ENCODE results near the gene SPACA4. TPM values are rescaled to one million over a fixed set of nuclear protein-coding genes. Genes with fewer than 3 reads are reported as not detected.
"Not testable (repeated sequence)": the region's sequence is repeated elsewhere in the genome, so short reads cannot be mapped to it uniquely, and the experiment has no call there.

Gene SPACA4
- total RNA-seq, 1 experiment from 2014 or later: not detected

GRCh38 chr19:48630296-48631063 lies 23.9 kb downstream of the SPACA4 start (continued):
- TF ChIP-seq AR (CRISPR knock-in tag; IDR thresholded peaks at IDR 0.05): peak; percentile 76; the same call in 1 of the 2 replicates

DNA sequence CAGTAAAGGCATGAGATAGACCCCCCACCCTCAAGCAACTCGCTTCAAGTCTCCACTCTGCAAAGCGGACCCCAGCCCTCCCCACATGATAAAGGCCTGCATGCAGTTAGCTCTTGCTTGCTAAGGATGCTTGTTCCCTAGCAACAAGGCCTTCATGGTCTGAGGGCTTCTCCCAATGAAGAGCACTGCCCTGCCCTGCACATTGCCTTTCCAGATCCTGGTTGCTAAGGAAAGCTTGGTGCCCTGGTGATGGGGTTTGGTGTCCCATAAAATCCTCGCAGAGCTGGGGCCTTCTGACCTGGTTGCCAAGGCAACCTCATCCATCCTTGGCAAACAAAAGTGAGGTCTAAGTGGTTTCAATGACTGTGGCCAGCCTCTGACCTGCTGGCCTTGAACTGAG lies 24.7 kb downstream of the SPACA4 start:
- ChIA-PET CTCF (interaction anchor here (0.6 to 3.0 kb wide), 13 partner anchors 9 to 362 kb away, joined by 3 to 20 read pairs (median 6); partner anchors contain the start of genes CA11, FAM83E, RPL18 and RUVBL2), POLR2A (interaction anchor here (0.7 to 3.4 kb wide), 10 partner anchors 8 to 363 kb away, joined by 3 to 23 read pairs (median 6); partner anchors contain the start of genes CA11, FAM83E, RPL18 and RUVBL2)
- no peaks in the 10 kb centered on the region for H3K9me3 Mint-ChIP-seq
- no peak overlapping the region for H3K27ac Mint-ChIP-seq
- H3K4me3 Mint-ChIP-seq: peak overlapping the region; percentile 71
- H3K36me3 Mint-ChIP-seq: no peaks in the 10 kb centered on the region
- DNase-seq (ENCODE audit: low spot score) (no peak), ATAC-seq (no peak)
- H3K27me3 Mint-ChIP-seq (ENCODE audit: low read depth): peaks cover 4% of the 10 kb centered on the region
- TF ChIP-seq ESRRA (CRISPR knock-in tag; IDR thresholded peaks at IDR 0.05; ENCODE audit: borderline replicate concordance) (no peak), NFATC4 (CRISPR knock-in tag; IDR thresholded peaks at IDR 0.05) (no peak), E2F4 (CRISPR knock-in tag; IDR thresholded peaks at IDR 0.05; ENCODE audit: borderline replicate concordance, low read depth) (no peak), EMX1 (CRISPR knock-in tag; IDR thresholded peaks at IDR 0.05) (no peak), GRHL2 (CRISPR knock-in tag; IDR thresholded peaks at IDR 0.05; ENCODE audit: insufficient replicate concordance, severe bottlenecking) (no peak), ZNF425 (CRISPR knock-in tag; conservative IDR thresholded peaks at IDR 0.05) (no peak), ZMAT4 (CRISPR knock-in tag; IDR thresholded peaks at IDR 0.05) (no peak), ZNF263 (CRISPR knock-in tag; IDR thresholded peaks at IDR 0.05; ENCODE audit: low read depth) (no peak), SP1 (CRISPR knock-in tag; conservative IDR thresholded peaks at IDR 0.05) (no peak), GABPB1 (CRISPR knock-in tag; IDR thresholded peaks at IDR 0.05) (no peak), TEAD4 (CRISPR knock-in tag; IDR thresholded peaks at IDR 0.05) (no peak), NFYB (CRISPR knock-in tag; conservative IDR thresholded peaks at IDR 0.05; ENCODE audit: low read depth) (no peak), OVOL2 (CRISPR knock-in tag; IDR thresholded peaks at IDR 0.05; ENCODE audit: borderline replicate concordance) (no peak), SOX15 (CRISPR knock-in tag; IDR thresholded peaks at IDR 0.05) (no peak), NFE2L1 (CRISPR knock-in tag; IDR thresholded peaks at IDR 0.05) (no peak)
- TF ChIP-seq, protein P1, sequence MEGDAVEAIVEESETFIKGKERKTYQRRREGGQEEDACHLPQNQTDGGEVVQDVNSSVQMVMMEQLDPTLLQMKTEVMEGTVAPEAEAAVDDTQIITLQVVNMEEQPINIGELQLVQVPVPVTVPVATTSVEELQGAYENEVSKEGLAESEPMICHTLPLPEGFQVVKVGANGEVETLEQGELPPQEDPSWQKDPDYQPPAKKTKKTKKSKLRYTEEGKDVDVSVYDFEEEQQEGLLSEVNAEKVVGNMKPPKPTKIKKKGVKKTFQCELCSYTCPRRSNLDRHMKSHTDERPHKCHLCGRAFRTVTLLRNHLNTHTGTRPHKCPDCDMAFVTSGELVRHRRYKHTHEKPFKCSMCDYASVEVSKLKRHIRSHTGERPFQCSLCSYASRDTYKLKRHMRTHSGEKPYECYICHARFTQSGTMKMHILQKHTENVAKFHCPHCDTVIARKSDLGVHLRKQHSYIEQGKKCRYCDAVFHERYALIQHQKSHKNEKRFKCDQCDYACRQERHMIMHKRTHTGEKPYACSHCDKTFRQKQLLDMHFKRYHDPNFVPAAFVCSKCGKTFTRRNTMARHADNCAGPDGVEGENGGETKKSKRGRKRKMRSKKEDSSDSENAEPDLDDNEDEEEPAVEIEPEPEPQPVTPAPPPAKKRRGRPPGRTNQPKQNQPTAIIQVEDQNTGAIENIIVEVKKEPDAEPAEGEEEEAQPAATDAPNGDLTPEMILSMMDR (IDR thresholded peaks at IDR 0.05): no peak
- peaks cover 34% of the 10 kb centered on the region for H3K4me1 Mint-ChIP-seq

GRCh38 chr19:48632286-48632685 lies 25.7 kb downstream of the SPACA4 start:
- ATAC-seq; H3K27ac Mint-ChIP-seq; H3K9me3 Mint-ChIP-seq; POLR2A ChIA-PET; H3K27me3 Mint-ChIP-seq (ENCODE audit: low read depth); DNase-seq (ENCODE audit: low spot score); H3K36me3 Mint-ChIP-seq: not testable (repeated sequence)
- Mint-ChIP-seq H3K4me3 (0 out of 2 replicates have a peak overlapping the region, but pooled peaks have one; percentile 14), H3K4me1 (peaks cover 34% of the 10 kb centered on the region)
- CTCF ChIA-PET: interaction anchor here (1.1 to 2.3 kb wide), 2 partner anchors 13 to 44 kb away, joined by 4 to 8 read pairs; partner anchors contain the start of gene CA11
